Stimulated activated CD8-positive, alpha-beta memory T cell treated with anti-CD3 and anti-CD28 coated beads, Interleukin-2, amount 100 ng/mL, for 48 hours (primary cell): Measurements from ENCODE around the gene SPATS1.

Experiments used
- DNase-seq, 2 donors: peaks; one replicate each; pipeline ENCODE4 v3.0.0-alpha.2; 2020; ENCODE audit warnings: low read depth in 2 of 2

SPATS1 gene, protein sequence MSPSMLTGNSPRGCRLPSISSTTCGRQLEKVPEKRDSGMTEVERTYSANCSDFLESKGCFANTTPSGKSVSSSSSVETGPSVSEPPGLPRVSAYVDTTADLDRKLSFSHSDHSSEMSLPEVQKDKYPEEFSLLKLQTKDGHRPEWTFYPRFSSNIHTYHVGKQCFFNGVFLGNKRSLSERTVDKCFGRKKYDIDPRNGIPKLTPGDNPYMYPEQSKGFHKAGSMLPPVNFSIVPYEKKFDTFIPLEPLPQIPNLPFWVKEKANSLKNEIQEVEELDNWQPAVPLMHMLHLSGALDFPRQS

DNA sequence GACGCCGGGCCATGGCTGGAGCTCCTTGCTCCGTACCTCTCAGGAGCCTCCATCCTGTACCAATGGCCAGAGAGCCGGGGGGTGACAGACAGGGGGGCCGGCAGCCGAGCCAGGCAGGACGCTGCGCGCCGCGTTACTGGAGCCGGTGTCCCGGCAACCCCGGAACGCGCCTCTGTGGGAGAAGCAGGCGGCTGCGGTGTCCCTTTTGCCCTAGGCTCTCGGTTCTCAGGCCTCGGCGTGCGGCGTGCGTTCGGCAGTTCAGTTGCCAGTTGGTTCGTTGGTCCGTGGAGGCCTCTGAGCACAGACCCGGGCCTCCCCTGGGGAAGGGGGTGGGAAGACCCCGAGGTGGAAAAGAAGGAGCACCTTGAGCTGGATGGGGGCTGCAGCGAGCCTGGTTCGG, at the start of gene SPATS1:
SPATS1 (plus strand) TSS at position 162 of the 400 bp plus-strand sequence. CDS start 446 bp downstream, outside the sequence.
- no peak for DNase-seq

DNA sequence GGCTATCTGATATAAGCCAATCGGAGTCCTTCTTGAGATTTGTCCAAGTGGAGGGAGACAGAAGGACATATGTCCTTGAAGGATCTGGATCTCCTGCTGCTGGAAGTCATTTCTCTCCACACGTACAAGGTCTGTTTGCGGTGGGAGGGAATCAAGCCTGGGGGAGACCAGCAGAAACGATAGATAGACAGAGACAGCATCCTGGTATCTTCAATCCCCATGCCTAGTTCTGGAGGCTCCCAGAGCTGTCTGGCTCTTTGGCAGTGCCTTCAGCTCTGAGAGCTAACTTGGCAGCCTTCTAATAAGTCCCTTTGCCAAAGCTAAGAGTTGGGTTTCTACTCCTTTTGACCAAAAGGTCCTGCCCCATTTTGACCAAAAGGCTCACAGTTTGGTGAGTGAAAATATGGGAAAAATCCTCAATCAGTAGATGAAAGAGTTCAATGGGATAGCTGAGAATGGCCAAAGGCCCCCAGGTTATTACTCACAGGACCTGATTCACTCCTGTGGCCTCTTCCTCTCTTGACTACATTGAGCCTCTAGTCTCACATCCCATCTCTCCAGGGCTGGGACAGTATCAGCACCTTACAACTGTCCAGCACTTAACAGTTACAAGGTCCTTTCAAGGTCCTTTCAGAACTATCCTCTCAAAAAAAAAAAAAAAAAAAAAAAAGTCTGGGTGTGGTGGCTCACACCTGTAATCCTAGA, 49.6 kb upstream of the SPATS1 start:
- DNase-seq, result no peak

GRCh38 chr6:44294832-44295791, 47.3 kb upstream of the SPATS1 start:
- DNase-seq, result no peak

GRCh38 chr6:44297063-44298038, 45.1 kb upstream of the SPATS1 start:
- peak; percentile 27 to 31 for DNase-seq

DNA sequence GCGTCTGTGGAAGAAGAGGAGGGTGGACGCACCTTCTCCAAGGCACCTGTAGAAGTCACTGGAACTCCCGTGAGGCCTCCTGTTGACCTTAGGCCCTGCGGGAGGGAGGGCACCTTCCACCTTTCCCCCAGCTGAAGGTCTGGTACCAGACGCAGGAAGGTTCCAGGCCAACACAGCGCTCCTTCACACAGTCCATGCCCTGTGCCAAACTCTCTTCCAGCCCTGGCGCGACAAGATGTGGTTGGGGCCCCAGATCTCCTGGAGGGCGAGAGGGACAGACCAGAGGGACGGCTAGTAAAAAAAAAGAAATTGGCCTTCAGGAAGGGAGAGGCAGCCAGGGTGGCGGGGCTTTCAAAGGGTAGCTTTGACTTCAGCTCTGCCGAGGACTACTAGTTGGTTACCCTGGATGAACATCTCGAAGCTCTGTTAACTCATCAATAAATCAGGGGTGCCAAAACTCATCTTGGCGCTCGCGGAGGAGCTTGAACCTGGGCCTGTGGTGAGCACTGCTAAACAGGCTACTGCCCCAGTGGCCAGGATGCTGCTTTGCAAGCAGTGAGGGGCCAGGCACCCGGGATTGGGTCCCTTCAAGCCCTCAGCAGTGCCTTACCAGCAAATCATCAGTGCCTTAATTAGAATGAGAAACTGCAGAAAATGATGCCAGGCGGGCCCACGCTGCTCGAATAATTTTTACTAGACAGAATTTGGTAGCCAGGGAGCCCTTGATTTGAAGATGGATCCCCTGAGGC, 44.2 kb upstream of the SPATS1 start:
- no peak for DNase-seq

DNA sequence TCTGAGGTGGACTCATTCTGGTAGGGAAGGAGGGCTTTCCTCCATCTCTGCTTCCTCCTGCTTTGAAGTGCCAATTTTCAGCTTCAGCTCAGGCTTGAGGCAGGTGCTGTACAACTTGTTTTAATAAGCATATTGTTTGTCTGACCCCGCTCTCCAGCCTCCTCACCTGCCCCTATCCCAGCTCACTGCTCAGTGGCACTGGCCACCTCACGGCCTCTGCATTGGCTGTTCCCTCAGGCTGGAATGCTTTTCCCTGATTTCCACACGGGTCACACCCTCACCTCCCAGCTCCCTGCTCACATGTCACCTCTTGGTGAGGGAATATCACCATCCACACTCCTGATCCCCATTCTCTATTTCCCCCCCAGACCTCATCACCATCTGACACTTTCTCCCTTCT, 43.6 kb upstream of the SPATS1 start:
- DNase-seq, result no peak

DNA sequence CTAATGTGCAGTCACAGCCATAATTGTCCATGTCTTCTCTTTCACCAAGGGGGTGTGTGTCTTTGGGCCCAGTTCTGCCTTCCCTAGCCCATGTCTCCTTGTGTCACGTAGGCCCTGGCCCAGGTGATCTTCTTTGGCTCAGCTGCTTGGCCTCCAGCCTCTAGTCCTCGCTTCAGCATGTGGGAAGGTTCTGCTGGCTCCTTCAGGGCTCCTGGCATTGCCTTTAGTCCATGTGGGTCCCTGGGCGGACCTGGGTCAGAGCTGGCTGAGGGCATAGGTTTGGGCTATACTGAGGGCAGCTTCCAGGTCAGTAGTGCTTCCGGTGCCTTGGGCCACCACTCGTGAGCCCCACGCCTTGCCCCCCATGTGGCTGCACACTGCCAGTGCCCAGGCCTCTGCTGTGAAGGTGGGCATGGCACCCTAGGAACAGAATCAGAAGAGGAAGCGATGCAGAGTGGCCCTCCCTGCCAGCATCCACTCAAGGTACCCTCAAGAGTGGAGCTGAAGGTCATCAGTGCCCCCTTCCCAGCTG, 42.1 kb upstream of the SPATS1 start:
- DNase-seq, result no peak

GRCh38 chr6:44301106-44301505, 41.3 kb upstream of the SPATS1 start:
- DNase-seq, result no peak

DNA sequence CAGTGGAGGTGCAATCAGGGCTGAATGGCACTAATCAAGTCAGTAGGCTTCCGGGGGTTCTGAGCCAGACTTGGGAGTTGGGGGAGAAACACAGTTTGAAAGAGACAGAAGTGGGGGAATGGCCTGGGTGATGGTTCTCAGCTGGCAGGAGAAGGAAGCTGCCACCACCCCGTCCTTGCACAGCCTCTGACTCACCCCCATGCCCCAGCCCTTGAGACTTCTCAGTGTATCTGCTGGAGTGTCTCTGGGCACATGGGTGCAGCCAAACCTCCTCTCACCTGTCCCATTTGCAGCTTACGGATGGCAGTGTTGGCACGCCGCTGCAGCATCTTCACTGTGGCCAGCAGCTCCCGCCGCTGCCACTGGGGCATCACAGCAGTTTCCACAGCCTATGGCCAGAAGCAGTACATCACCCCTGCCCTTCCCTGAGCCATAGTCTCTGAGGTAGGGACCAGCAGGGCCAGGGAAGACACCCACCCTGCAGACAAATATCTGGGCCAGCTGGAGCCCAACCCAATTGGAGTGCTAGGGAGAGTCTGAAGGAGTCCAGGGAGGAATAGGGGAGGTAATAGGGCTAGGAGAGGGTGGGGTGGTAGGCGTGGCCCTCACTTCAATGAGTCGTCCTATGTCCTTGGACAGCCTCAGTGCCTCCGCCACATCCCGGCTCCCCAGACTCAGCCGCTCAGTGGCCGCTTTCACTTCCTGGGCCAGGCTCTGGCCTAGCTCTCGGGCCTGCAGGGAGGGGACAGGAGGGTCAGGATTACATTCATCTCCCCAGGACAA, 40.5 kb upstream of the SPATS1 start:
- DNase-seq, result no peak

GRCh38 chr6:44302856-44303255, 39.6 kb upstream of the SPATS1 start:
- DNase-seq, result no peak

DNA sequence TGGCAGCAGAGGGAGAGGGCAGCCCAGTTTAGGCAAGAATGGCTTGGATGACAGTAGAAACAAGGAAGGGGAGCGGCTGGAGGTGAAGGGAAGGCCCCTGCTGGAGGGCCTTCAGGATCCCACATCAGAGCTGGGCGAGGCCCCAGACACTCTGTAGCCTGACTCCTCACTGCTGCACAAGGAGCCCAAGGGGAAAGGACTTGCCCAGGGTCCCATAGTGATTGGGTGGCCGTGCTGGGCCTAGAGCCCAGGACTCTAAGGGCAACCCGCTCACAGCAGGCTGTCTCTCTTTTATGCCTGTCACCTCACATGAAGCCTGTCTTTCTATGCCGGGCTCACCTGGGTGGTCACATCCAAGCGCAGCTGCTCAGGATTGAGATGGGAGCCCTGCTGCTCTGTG, 38.6 kb upstream of the SPATS1 start:
- no peak for DNase-seq

DNA sequence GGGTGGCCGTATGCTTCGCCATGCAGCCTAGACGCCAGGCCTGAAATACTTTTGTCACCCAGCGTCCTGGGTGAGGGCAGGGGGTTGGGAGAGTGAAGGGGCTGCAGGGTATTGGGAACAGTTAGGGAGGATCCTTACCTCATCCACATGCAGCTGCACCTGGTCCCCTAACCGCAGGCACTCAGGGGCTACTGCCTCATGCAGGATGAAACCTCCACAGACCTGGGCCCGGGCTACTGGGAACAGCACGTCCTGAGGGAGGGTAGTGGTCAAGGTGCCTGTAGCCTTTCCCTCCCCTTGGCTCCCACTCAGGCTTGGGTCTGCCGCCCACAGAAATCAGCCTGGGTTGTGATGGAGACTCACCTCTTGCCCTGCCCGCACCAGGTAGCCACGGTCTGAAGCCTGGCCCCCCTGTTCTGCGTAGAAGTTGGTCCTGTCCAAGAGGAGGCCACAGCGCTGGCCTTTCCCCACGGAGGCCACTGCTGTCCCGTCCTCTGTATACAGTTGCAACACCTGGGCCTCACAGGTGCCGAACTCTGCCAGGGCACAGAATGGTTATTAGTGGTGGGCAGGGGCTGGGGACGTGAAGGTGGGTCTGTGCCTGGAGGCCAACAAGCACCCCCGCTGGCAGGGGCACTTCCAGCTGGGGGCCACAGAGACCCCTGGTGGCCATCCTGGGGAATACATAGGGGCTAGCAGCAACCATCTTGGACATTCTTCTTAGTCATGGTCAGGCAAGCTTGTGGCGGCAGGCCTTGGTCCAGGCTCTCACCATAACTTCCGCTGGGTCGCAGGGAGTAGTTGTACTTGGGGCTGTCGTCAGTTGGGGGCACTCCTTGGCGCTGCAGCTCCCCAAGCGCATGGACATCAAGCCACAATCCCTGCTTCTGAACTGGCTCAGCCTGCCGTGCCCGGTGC, 37.9 kb upstream of the SPATS1 start:
- peak in 1 of 2 donors; percentile 16 for DNase-seq

DNA sequence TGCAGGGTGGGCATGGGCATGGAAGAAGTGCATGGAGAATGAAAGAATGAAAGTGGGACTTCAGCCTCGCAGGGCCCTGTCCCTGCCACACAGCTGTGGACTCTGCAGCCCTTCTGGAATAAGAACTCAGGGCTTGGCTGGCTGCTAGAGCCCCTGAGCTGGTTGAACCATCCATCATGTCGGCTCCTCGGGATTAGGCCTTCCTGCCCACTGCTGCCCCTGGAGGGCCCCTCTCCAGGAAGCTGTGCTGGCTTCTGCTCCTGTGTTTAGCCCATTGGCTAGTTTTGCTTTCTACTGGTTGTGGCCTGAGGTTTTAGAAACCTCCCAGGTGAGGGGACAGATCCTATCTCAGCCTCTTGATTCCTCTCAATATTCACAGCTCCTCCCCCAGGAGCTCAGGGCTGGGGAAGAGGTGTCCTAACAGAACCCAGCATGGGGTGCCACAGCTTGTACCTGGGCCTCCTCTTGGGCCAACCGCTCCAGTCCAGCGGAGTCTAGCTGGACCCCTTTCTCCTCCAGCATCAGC, 37.2 kb upstream of the SPATS1 start:
- no peak for DNase-seq

DNA sequence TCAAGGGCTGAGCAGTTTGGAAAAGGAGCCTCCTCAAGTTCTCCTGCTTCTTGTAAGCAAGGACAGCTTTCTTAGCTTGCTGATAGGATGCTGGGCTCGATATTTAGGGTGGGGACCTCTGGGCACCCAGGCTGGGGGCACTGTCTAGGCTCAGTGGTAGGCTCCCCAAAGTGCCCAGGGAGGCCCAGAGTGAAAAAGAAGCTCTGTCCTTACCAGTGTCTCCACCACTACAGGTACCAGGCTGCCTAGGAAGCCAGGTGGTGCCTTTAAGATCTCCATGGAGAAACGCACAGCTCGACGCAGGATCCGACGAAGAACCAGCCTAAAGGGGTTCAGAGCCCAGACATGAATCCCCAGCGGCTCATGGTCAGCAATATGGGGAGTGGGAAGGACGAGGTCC, 35.7 kb upstream of the SPATS1 start:
- no peak for DNase-seq

DNA sequence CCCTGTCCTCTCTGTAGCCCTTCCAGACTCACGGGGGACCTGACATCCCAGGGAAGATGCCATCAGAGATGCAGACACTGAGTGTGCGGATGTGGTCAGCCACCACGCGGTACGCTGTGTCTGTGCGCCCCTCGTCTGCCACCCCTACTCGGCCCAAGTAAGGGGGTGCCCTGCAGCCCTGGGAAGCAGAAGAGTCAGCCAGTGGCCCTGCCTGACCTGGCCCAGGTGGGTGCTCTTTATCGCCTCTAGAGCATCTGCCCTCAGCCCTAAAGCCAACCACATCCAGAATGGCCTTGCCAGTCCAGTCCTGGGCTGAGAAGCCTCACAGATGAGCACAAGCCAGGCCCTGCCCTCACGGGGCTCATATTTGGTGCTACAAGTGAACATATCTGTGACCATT, 35.2 kb upstream of the SPATS1 start:
- DNase-seq, result no peak

DNA sequence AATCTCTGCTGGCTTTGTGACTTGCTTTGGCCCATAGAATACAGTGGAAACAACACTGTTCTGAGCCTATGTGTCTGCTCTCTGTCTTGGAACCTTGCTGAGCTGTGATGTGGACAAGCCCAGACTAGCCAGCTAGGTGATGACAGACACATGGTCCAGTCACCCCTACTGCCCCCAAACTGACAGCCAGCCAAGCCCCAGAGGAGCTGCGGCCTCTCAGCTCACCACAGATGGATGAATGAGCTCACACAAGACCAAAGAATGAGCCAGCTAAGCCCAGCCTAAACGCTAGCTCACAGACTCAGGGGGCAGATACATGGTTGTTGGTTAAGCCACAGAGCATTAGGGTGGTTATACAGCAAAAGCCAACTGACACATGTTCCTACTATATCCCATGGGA, 33.4 kb upstream of the SPATS1 start:
- no peak for DNase-seq

DNA sequence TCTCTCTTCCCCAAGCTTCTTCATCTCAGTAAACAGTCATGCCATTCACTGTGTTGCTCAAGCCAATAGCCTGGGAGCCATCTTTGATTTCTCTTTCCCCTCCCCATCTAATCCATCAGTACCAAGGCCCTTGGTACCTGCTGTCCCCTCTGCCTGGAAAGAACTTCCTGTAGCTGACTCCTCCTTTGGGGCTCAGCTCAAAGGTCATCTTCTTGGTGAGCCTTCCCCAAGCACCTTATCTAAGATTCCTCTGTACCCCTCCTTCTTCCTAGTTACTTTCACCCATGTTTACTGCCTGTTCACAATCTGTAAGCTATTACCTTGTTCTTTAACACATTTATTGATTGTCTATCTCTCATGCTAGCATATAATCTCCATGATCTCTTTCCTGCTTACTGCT, 32.8 kb upstream of the SPATS1 start:
- DNase-seq, result no peak

GRCh38 chr6:44310241-44310640, 32.2 kb upstream of the SPATS1 start:
- DNase-seq, result no peak
